Measurements from ENCODE around the gene BAG2.
A peak's percentile ranks its signal among the peaks of the same experiment; 100 is the strongest.

BAG2 gene

GRCh38 chr6:57172136-57173055 lies at the start of gene BAG2:
BAG2 (plus strand) TSS chr6:57172326; CDS start chr6:57172698, 372 bp downstream.
- peak; percentile 71 for DNase-seq (ENCODE audit: low read depth)

GRCh38 chr6:57123111-57123510 lies 49.0 kb upstream of the BAG2 start:
- no peak for DNase-seq (ENCODE audit: low read depth)

GRCh38 chr6:57127763-57128162 lies 44.4 kb upstream of the BAG2 start:
- DNase-seq (ENCODE audit: low read depth): no peak

- DNase-seq (ENCODE audit: low read depth): no peak
Measured at GRCh38 chr6:57130661-57131177, 41.4 kb upstream of the BAG2 start.

GRCh38 chr6:57134954-57135353 lies 37.2 kb upstream of the BAG2 start:
- DNase-seq (ENCODE audit: low read depth): no peak

- DNase-seq (ENCODE audit: low read depth): no peak
Measured at GRCh38 chr6:57135885-57136284, 36.2 kb upstream of the BAG2 start.

- no peak for DNase-seq (ENCODE audit: low read depth)
Measured at GRCh38 chr6:57137350-57137749, 34.8 kb upstream of the BAG2 start.

GRCh38 chr6:57138026-57138425 lies 34.1 kb upstream of the BAG2 start:
- DNase-seq (ENCODE audit: low read depth): no peak

GRCh38 chr6:57141451-57142177 lies 30.5 kb upstream of the BAG2 start:
- no peak for DNase-seq (ENCODE audit: low read depth)

GRCh38 chr6:57142178-57142525 lies 30.0 kb upstream of the BAG2 start:
- no peak for DNase-seq (ENCODE audit: low read depth)

- no peak for DNase-seq (ENCODE audit: low read depth)
Measured at GRCh38 chr6:57143690-57144089, 28.4 kb upstream of the BAG2 start.

GRCh38 chr6:57147401-57147800 lies 24.7 kb upstream of the BAG2 start:
- no peak for DNase-seq (ENCODE audit: low read depth)

GRCh38 chr6:57147955-57148858 lies 23.9 kb upstream of the BAG2 start:
- no peak for DNase-seq (ENCODE audit: low read depth)

GRCh38 chr6:57158658-57159057 lies 13.5 kb upstream of the BAG2 start:
- no peak for DNase-seq (ENCODE audit: low read depth)

- DNase-seq (ENCODE audit: low read depth): no peak
Measured at GRCh38 chr6:57159127-57159526, 13.0 kb upstream of the BAG2 start.

- no peak for DNase-seq (ENCODE audit: low read depth)
Measured at GRCh38 chr6:57162028-57162427, 10.1 kb upstream of the BAG2 start.

GRCh38 chr6:57162516-57162915 lies 9.6 kb upstream of the BAG2 start:
- no peak for DNase-seq (ENCODE audit: low read depth)

GRCh38 chr6:57163956-57164355 lies 8.2 kb upstream of the BAG2 start:
- no peak for DNase-seq (ENCODE audit: low read depth)

- DNase-seq (ENCODE audit: low read depth): no peak
Measured at GRCh38 chr6:57165080-57165479, 7.0 kb upstream of the BAG2 start.

- DNase-seq (ENCODE audit: low read depth): no peak
Measured at GRCh38 chr6:57173056-57173885, 1.1 kb downstream of the BAG2 start.

- DNase-seq (ENCODE audit: low read depth): no peak
Measured at GRCh38 chr6:57173886-57174510, 1.9 kb downstream of the BAG2 start.

All from stimulated activated CD8-positive, alpha-beta memory T cell treated with anti-CD3 and anti-CD28 coated beads, Interleukin-15, amount 100 ng/mL, for 24 hours (primary cell).